ENCODE data around the gene TP53TG3C.
"Not testable (repeated sequence)": the region's sequence is repeated elsewhere in the genome, so short reads cannot be mapped to it uniquely, and the experiment has no call there.

The TP53TG3C gene, protein sequence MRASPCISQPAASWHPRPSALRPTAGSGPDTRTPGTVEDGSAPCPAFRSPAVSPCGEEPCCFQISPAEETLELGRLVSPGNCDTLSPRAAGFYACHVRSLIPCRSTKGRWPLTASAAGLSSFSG

DNA sequence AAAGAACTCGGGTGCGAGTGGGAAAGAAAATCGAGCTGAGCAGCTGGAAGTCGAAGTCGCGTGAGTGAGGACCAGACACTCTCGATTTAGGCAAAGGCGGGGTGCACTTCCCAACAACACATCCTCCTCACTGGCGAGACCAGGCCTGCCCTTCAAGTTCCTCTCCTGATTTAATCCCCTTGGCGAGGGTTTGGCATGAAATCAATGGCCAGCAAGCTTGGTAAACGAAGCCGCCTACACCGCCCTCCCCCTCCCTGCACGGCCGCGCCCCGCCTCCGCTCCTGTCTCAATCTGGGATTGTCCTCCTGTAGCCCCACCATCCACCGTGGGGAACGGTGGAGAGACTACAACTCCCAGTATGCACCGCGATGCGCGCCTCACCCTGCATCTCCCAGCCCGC is at the start of gene TP53TG3C:
Gene TP53TG3C (plus strand): TSS at position 301 of the 400 bp plus-strand sequence. CDS start 68 bp downstream, at position 369.
- not testable (repeated sequence) for DNase-seq
